Stimulated activated CD4-positive, alpha-beta T cell treated with anti-CD3 and anti-CD28 coated beads, Interleukin-12 subunit alpha, Interleukin-12 subunit beta, amount 100 ng/mL, for 48 hours (primary cell): ENCODE measurements around the gene HLA-DPA1.
"Not testable (repeated sequence)": the region's sequence is repeated elsewhere in the genome, so short reads cannot be mapped to it uniquely, and the experiment has no call there.

Experiments
- DNase-seq, 3 donors: peaks; one replicate each; pipeline ENCODE4 v3.0.0-alpha.2; 2020; ENCODE audit warnings: low read depth in 2 of 3, low spot score in 1 of 3

Gene HLA-DPA1

GRCh38 chr6:33065312-33065711 lies 8.1 kb downstream of the HLA-DPA1 start:
- no peak for DNase-seq

DNA sequence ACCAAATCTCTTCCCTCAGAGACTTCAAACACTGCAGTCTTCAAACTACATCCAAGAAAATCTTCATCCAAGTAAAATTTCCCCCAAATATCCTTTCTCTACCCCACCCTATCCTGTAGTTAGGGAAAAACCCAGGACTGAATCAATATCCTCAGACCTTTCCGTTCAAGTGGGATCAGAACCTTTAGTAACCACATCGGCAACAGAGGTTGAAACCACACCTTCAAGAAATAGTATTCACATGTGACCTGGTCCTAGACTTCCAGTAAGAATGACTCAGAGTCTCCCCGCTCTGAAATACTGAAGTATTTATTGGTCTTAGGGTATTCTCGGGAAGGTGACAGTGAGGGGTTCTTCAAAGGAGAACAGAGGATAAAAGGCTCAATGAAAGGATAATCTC lies 8.7 kb downstream of the HLA-DPA1 start:
- DNase-seq: no peak

- not testable (repeated sequence) for DNase-seq
These were observed 10.0 kb downstream of the HLA-DPA1 start for GRCh38 chr6:33063435-33063834.

GRCh38 chr6:33061987-33062386 lies 11.5 kb downstream of the HLA-DPA1 start:
- no peak for DNase-seq

- DNase-seq: no peak
These were observed 16.0 kb downstream of the HLA-DPA1 start for GRCh38 chr6:33057222-33058150.

- DNase-seq: no peak
These were observed 20.2 kb downstream of the HLA-DPA1 start for GRCh38 chr6:33053230-33053629.

DNA sequence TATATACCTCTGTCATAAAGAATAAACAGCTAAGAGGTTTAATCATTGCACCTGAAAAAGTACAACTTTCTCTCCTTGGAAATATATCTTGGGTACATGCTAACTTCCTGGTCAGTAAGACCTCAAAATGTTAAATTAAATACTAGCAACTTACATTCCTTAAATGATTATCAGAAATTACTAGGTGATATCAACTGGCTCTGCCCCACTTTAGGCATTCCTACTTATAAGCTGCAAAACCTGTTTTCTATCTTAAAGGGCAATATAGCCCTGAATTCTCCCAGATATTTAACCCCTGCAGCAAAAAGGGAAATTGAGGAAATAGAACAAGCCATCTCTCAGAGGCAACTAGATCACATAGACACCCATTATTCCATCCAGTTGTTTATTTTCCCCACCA lies 20.8 kb downstream of the HLA-DPA1 start:
- DNase-seq: no peak

DNA sequence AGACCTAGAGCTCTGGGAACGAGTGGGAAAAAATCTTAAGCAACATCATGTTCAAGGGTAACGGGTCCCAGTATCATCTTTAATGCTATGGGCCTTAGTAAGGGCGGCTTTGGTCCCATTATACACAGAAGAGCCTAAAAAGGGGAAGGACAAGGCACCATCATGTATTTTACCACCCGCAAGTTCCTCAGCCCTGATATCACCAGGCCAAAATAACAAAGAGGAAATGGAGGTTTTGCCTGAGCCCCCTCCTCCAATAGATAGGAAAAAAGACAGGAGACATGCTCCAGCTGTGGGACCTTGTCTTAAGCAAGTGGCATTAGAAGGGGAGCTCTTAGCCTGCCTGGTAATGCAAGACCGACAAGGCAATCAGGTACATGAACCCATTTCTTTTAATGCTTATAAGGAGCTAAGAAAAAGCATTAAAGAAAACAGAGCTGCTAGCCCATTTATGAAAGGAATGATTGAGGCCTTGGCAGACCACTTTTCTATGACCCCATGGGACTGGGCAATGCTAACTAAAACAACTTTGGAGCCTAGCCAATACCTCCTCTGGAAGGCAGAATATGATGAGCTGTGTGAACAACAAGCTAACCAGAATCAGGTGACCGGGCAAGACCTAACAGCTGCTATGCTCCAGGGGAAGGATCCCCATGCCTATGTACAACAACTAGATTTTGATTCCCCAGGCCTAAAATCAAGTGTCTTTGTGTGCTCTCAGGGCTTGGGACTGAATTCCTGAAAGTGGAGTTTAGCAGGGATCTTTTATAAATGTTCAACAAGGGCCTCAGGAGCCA lies 23.2 kb downstream of the HLA-DPA1 start:
- DNase-seq: no peak

- DNase-seq: no peak
These were observed 24.0 kb downstream of the HLA-DPA1 start for GRCh38 chr6:33049323-33050013.

GRCh38 chr6:33040157-33040556 lies 33.3 kb downstream of the HLA-DPA1 start:
- DNase-seq: no peak

DNA sequence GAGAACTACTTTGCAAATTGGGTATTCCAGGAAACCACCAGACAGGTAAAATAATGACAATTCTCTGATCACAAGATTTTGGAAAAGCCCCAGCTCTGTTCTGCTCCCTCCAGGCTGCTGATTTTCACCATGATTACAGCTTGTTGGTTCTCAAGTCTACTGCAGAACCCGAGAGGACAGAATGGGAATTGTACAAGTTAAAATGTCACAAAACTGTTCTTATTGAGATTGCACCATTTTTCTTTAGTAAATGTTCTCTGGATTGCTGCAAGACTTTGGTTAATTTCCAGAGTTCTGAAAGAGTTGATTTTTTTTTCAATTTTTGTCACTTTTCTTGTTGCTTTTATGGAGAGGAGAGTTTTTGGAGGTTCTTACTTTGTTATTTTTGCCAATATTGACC lies 36.9 kb downstream of the HLA-DPA1 start:
- DNase-seq: no peak

- no peak for DNase-seq
These were observed 38.9 kb downstream of the HLA-DPA1 start for GRCh38 chr6:33034554-33034953.

DNA sequence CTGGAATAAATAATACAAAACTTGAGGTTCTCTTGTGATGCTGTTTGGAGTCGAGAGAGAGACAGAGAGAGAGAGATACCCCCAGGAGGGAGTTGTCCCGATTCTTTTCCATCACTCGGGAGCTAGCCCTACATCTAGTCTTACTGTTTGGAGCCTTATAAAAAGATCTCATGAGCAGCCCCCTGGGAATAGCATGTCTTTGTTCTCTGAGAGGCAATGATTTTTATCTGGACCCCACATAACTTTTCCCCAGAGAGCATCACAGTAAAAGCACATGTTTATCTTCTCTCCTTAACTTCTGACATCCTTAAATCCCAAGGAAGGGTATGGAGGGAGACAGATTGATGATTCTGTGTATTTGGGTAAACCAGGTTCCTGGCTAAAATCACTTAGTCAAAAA lies 43.2 kb downstream of the HLA-DPA1 start:
- no peak for DNase-seq

GRCh38 chr6:33029328-33030184 lies 43.9 kb downstream of the HLA-DPA1 start:
- DNase-seq: peak in 1 of 3 donors; percentile 10

DNA sequence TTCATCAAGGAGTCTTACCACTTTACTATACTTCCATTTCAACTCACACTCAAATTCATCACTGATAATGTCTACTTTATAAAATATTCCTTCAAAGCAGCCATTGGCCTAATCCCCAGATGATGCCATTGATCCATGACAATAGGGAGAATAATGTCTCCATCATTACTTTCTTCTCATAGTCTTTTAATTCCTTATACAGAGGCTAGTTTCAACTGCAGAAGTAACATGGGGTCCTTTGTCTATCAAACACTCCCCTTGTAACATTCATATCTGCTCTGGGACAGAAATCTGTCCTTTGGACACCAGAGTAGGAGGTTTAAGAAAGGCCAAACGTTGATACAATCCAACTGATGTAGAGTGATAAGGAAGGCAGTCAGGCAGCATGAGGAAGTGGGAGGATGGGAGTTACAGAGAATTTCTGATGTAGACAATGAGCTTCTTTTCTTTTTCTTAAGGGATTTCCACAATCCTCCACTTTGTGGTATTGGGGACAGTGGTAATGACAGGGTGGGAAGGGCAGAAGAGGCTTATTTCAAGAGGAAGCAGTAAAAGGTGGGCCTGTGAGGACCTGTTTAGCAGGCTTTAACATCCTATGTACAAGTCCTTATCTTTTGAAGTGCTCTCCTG lies 45.1 kb downstream of the HLA-DPA1 start:
- no peak for DNase-seq

GRCh38 chr6:33024521-33024920 lies 48.9 kb downstream of the HLA-DPA1 start:
- no peak for DNase-seq

DNA sequence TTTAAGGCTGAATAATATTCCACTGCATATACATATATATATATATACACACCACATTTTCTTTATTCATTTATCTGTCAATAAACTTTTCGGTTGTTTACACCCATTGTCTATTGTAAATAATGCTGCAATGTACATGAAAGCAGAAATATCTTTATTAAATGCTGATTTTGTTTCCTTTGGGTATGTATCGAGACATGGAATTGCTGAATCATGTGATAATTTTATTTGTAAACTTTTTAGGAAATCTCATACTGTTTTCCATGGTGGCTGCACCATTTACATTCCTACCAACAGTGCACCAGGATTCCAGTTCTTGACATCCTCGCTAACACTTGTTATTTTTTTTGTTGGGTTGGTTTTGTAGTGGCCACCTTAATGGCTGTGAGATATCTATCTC lies 49.9 kb downstream of the HLA-DPA1 start:
- no peak for DNase-seq

GRCh38 chr6:33021917-33022316 lies 51.5 kb downstream of the HLA-DPA1 start:
- DNase-seq: no peak

- no peak for DNase-seq
These were observed 54.1 kb downstream of the HLA-DPA1 start for GRCh38 chr6:33019372-33019771.

DNA sequence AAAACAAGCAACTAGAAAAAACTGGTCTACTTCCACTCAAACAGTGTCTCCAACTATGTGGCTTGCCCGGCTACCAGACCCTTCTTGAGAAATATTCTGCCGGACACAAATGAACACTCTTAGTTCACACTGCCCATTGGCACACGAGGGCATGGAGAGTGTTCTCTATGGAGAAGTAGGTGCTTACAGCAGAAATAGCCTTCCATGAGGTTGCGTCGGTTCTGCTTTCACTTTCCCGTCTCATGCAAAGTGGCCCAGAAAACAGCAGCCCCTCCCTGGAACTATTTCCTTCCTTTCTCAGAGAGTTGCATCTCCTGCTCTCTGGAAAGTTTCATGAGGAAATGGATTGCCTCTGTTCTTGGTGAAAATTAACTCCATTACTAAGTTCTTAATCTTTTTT lies 54.5 kb downstream of the HLA-DPA1 start:
- peak in 1 of 3 donors; percentile 23 for DNase-seq
